GM06990 (cell line): ENCODE data around the gene ADARB2.
"Not testable (repeated sequence)": the region's sequence is repeated elsewhere in the genome, so short reads cannot be mapped to it uniquely, and the experiment has no call there.

Experiments
- DNase-seq: peaks from one replicate; pipeline ENCODE4 v3.0.0-alpha.2; 2011; ENCODE audit not compliant: insufficient read length; ENCODE audit errors: extremely low read depth
- H3K27me3 ChIP-seq: replicated peaks from 2 replicates; pipeline ENCODE4 v1.6.0; 2011; ENCODE audit warnings: low read length; ENCODE audit not compliant: control insufficient read depth, insufficient read depth
- H3K36me3 ChIP-seq: 2 replicates; pipeline ENCODE4 v1.5.1; 2011; ENCODE audit warnings: low read length; ENCODE audit not compliant: control insufficient read depth, insufficient read depth
- H3K4me3 ChIP-seq: replicated peaks from 2 replicates; pipeline ENCODE4 v1.5.1; 2011; ENCODE audit warnings: low read depth, mild to moderate bottlenecking, control low read depth, low read length
- CTCF ChIP-seq: IDR thresholded peaks from 2 replicates; pipeline ENCODE4 v1.5.1; 2011; ENCODE audit warnings: low read length, control low read depth, mild to moderate bottlenecking, inconsistent platforms; ENCODE audit not compliant: insufficient read depth, poor library complexity, severe bottlenecking

The ADARB2 gene

GRCh38 chr10:1343176-1343575 is 394.1 kb downstream of the ADARB2 start:
- Histone ChIP-seq H3K4me3 (no peak overlapping the region), H3K27me3 (no peaks in the 10 kb centered on the region), H3K36me3 (no peaks in the 10 kb centered on the region)
- no peak for TF ChIP-seq CTCF
- no peak for DNase-seq

GRCh38 chr10:1341052-1341451 is 396.3 kb downstream of the ADARB2 start:
- not testable (repeated sequence) for DNase-seq, H3K27me3 ChIP-seq, H3K36me3 ChIP-seq, H3K4me3 ChIP-seq

- Histone ChIP-seq H3K27me3 (no peaks in the 10 kb centered on the region), H3K36me3 (no peaks in the 10 kb centered on the region), H3K4me3 (no peak overlapping the region)
- no peak for TF ChIP-seq CTCF
- no peak for DNase-seq
These were observed 397.9 kb downstream of the ADARB2 start for GRCh38 chr10:1339396-1339795.

- no peak overlapping the region for H3K4me3 ChIP-seq
- TF ChIP-seq CTCF, result no peak
- DNase-seq, result no peak
- no peaks in the 10 kb centered on the region for H3K36me3 ChIP-seq
- no peaks in the 10 kb centered on the region for H3K27me3 ChIP-seq
These were observed 401.7 kb downstream of the ADARB2 start for GRCh38 chr10:1335642-1336041.

GRCh38 chr10:1333981-1334380 is 403.3 kb downstream of the ADARB2 start:
- TF ChIP-seq CTCF, result no peak
- DNase-seq, result no peak
- Histone ChIP-seq H3K27me3 (no peaks in the 10 kb centered on the region), H3K36me3 (no peaks in the 10 kb centered on the region), H3K4me3 (no peak overlapping the region)

GRCh38 chr10:1331560-1331959 is 405.8 kb downstream of the ADARB2 start:
- no peaks in the 10 kb centered on the region for H3K36me3 ChIP-seq
- TF ChIP-seq CTCF, result no peak

GRCh38 chr10:1329622-1330021 is 407.7 kb downstream of the ADARB2 start:
- Histone ChIP-seq H3K36me3 (no peaks in the 10 kb centered on the region), H3K4me3 (no peak overlapping the region), H3K27me3 (no peaks in the 10 kb centered on the region)
- DNase-seq, result no peak
- no peak for TF ChIP-seq CTCF

More at GRCh38 chr10:1331560-1331959, 405.8 kb downstream of the ADARB2 start:
- DNase-seq, result no peak
- no peak overlapping the region for H3K4me3 ChIP-seq
- no peaks in the 10 kb centered on the region for H3K27me3 ChIP-seq
